Measurements from ENCODE around the gene DPP6.

- no peak for TF ChIP-seq CEBPB (IDR thresholded peaks at IDR 0.05)
- TF ChIP-seq TAF1 (IDR thresholded peaks at IDR 0.05; ENCODE audit: low read depth) = no peak
- no peak for TF ChIP-seq NFIC (IDR thresholded peaks at IDR 0.05)
- TF ChIP-seq RAD21 (IDR thresholded peaks at IDR 0.05; ENCODE audit: low read depth) = no peak
- TF ChIP-seq REST (IDR thresholded peaks at IDR 0.05; ENCODE audit: low read depth) = no peak
- TF ChIP-seq MAX (IDR thresholded peaks at IDR 0.05) = no peak
- no peak for TF ChIP-seq TEAD4 (IDR thresholded peaks at IDR 0.05)
- no peak for TF ChIP-seq ZBTB7A (IDR thresholded peaks at IDR 0.05; ENCODE audit: low read depth)
- TF ChIP-seq YY1 (IDR thresholded peaks at IDR 0.05; ENCODE audit: low read depth) = no peak
- TF ChIP-seq EP300 (IDR thresholded peaks at IDR 0.05; ENCODE audit: borderline replicate concordance) = no peak
- TF ChIP-seq FOXM1 (IDR thresholded peaks at IDR 0.05; ENCODE audit: borderline replicate concordance, low read depth) = no peak
- no peak for TF ChIP-seq TCF12 (IDR thresholded peaks at IDR 0.05; ENCODE audit: low read depth)
These were observed 803.2 kb downstream of the DPP6 start for GRCh38 chr7:154855366-154855765.

All from Ishikawa (cell line).